Measurements from ENCODE around the gene INKA1. TPM values are rescaled to one million over a fixed set of nuclear protein-coding genes. Genes with fewer than 3 reads are reported as not detected.

INKA1 gene
- total RNA-seq, 1 donor from 2014 or later, result not detected

DNA sequence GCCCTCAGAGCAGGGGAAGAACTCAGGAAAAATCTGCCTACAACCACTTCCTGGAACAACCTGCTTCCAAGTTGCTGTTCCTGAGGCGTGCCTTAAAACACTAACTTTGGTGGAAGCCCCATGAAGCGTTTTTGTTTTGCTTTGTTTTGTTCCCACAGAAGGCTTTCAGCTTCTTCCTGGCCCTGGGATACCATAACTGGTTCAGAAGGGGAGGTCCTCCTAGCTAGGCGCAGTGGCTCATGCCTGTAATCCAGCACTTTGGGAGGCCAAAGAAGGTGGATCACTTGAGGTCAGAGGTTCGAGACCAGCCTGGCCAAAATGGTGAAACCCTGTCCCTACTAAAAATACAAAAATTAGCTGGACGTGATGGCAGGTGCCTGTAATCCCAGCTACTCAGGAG lies 15.5 kb upstream of the INKA1 start:
- no peak for TF ChIP-seq CTCF (IDR thresholded peaks at IDR 0.05; ENCODE audit: unreplicated experiment)
- DNase-seq (ENCODE audit: low spot score, unreplicated experiment), result no peak
- Mint-ChIP-seq H3K4me1 (ENCODE audit: low read depth) (peaks cover 8% of the 10 kb centered on the region), H3K9me3 (ENCODE audit: low read depth) (no peaks in the 10 kb centered on the region), H3K36me3 (ENCODE audit: insufficient read depth) (peaks cover 5% of the 10 kb centered on the region), H3K27ac (no peak overlapping the region), H3K27me3 (peaks cover 5% of the 10 kb centered on the region), H3K4me3 (ENCODE audit: low read depth) (no peak overlapping the region)

DNA sequence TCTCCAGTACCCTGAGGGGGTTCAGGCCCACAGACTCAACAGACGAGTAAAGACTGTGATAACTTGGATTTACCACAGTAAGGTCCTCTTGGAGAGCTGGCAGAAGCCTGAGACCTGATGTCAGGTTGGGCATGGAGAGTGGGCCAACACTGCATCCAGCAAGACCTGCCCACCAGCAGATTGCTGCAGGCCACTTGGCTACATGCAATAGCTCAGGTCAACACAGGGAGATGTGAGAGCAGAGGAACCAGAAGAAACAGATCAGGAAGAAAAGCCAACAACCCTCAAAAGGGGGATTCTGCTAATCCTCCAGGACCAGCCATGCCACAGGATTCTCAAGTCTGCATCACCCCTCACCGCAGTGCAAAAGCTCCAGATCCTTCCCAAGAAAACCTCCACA lies 15.0 kb upstream of the INKA1 start:
- Mint-ChIP-seq H3K9me3 (ENCODE audit: low read depth) (no peaks in the 10 kb centered on the region), H3K4me1 (ENCODE audit: low read depth) (peaks cover 8% of the 10 kb centered on the region), H3K27me3 (peaks cover 7% of the 10 kb centered on the region), H3K27ac (no peak overlapping the region), H3K36me3 (ENCODE audit: insufficient read depth) (peaks cover 5% of the 10 kb centered on the region), H3K4me3 (ENCODE audit: low read depth) (no peak overlapping the region)
- no peak for DNase-seq (ENCODE audit: low spot score, unreplicated experiment)
- TF ChIP-seq CTCF (IDR thresholded peaks at IDR 0.05; ENCODE audit: unreplicated experiment), result no peak

- Mint-ChIP-seq H3K4me3 (ENCODE audit: low read depth) (no peak overlapping the region), H3K9me3 (ENCODE audit: low read depth) (no peaks in the 10 kb centered on the region), H3K4me1 (ENCODE audit: low read depth) (peaks cover under 1% of the 10 kb centered on the region), H3K27me3 (peaks cover 7% of the 10 kb centered on the region), H3K27ac (no peak overlapping the region), H3K36me3 (ENCODE audit: insufficient read depth) (no peaks in the 10 kb centered on the region)
- DNase-seq (ENCODE audit: low spot score, unreplicated experiment), result no peak
- TF ChIP-seq CTCF (IDR thresholded peaks at IDR 0.05; ENCODE audit: unreplicated experiment), result no peak
Observed at GRCh38 chr3:49790626-49791411, 12.2 kb upstream of the INKA1 start.

DNA sequence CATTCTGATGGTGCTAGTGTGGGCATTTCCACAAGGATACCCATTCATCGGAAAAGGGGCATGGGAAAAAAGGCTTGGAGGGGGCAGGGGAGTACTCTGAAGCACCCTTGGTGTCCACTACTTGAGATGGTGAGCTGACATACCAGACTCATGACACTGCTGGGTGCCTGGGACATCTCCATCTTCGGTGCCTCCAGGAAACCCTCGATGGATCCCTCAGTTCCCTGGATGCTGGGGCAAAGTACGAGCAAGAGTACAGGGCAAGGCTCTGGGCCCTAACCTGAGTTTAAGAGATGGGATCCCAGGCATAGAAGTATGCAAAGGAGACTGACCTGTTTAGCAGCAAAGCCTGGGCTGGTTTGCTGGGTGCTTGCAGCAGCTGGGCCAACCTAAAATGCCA lies 11.5 kb upstream of the INKA1 start:
- Mint-ChIP-seq H3K27ac (no peak overlapping the region), H3K9me3 (ENCODE audit: low read depth) (no peaks in the 10 kb centered on the region), H3K36me3 (ENCODE audit: insufficient read depth) (no peaks in the 10 kb centered on the region), H3K4me1 (ENCODE audit: low read depth) (no peaks in the 10 kb centered on the region), H3K27me3 (peaks cover 7% of the 10 kb centered on the region), H3K4me3 (ENCODE audit: low read depth) (no peak overlapping the region)
- no peak for TF ChIP-seq CTCF (IDR thresholded peaks at IDR 0.05; ENCODE audit: unreplicated experiment)
- no peak for DNase-seq (ENCODE audit: low spot score, unreplicated experiment)

- Mint-ChIP-seq H3K36me3 (ENCODE audit: insufficient read depth) (no peaks in the 10 kb centered on the region), H3K9me3 (ENCODE audit: low read depth) (no peaks in the 10 kb centered on the region), H3K27me3 (peaks cover 12% of the 10 kb centered on the region), H3K27ac (no peak overlapping the region), H3K4me3 (ENCODE audit: low read depth) (no peak overlapping the region), H3K4me1 (ENCODE audit: low read depth) (no peaks in the 10 kb centered on the region)
- TF ChIP-seq CTCF (IDR thresholded peaks at IDR 0.05; ENCODE audit: unreplicated experiment), result no peak
- DNase-seq (ENCODE audit: low spot score, unreplicated experiment), result no peak
Observed at GRCh38 chr3:49792371-49793150, 10.5 kb upstream of the INKA1 start.

Data from progenitor cell of endocrine pancreas (in vitro differentiated cells).